Endothelial cell of umbilical vein (primary cell): ENCODE data around the gene FURIN. TPM values are rescaled to one million over a fixed set of nuclear protein-coding genes. Genes with fewer than 3 reads are reported as not detected.

ENCODE experiments used
- BruUV-seq: library from RNA; stranded (reverse); fragments of 400-500 nt; replicated peaks from 2 replicates; lab custom pipeline; 2021; lab: Mats Ljungman, UMichigan
- CTCF ChIA-PET: fragments of 300-600, 350-600 bp; sonication (Branson Sonifier 250); formaldehyde crosslinking; loops from one replicate; lab custom pipeline; 2021; ENCODE audit warnings: antibody characterized with exemption, inconsistent platforms; lab: Charles Lee
- POLR2A ChIA-PET: fragments of 300-600, 350-600 bp; sonication (Branson Sonifier 250); formaldehyde crosslinking; loops from one replicate; lab custom pipeline; 2021; ENCODE audit warnings: antibody characterized with exemption, inconsistent platforms; lab: Charles Lee
- DNase-seq: peaks from one replicate; pipeline ENCODE4 v3.0.0-alpha.2; 2011; ENCODE audit warnings: low read depth, low spot score
- FAIRE-seq: peaks from 2 replicates; lab custom pipeline; 2011; peaks lifted over from hg19 to GRCh38; lab: Jason Lieb, UNC
- H2AFZ ChIP-seq: 2 replicates; pipeline ENCODE4 v1.6.0; 2012; ENCODE audit warnings: low read depth, low read length, control low read depth, inconsistent platforms
- H3K27ac ChIP-seq: 2 replicates; pipeline ENCODE4 v1.5.1; 2011; ENCODE audit warnings: low read depth, mild to moderate bottlenecking, control low read depth, low read length, moderate library complexity; ENCODE audit not compliant: insufficient read depth
- H3K27me3 ChIP-seq, 2 experiments: 2 replicates each; pipeline versions ENCODE4 v1.6.0 to v1.6.1; 2011; ENCODE audit warnings: low read length in 2 of 2, mixed read lengths in 1 of 2; ENCODE audit not compliant: control insufficient read depth in 2 of 2, insufficient read depth in 2 of 2
- H3K36me3 ChIP-seq, 2 experiments: 2 replicates in 1 of 2; 3 replicates in 1 of 2; pipeline ENCODE4 v1.5.1; 2011; ENCODE audit warnings: low read length in 2 of 2, mild to moderate bottlenecking in 1 of 2, moderate library complexity in 1 of 2; ENCODE audit not compliant: control insufficient read depth in 2 of 2, insufficient read depth in 2 of 2; ENCODE audit errors: extremely low read depth in 1 of 2
- H3K4me1 ChIP-seq: 3 replicates; pipeline ENCODE4 v1.5.1; 2011; ENCODE audit warnings: mild to moderate bottlenecking, low read length; ENCODE audit not compliant: control insufficient read depth, insufficient read depth; ENCODE audit errors: extremely low read depth
- H3K4me2 ChIP-seq: 2 replicates; pipeline ENCODE4 v1.6.1; 2011; ENCODE audit warnings: low read length, control low read depth, mixed read lengths; ENCODE audit not compliant: insufficient read depth
- H3K4me3 ChIP-seq, 3 experiments: fragments of 200-600 bp in 1 of 3; sonication (generic), shearing (Covaris generic) in 1 of 3; replicated peaks in 1 of 3; 2 replicates each; pipeline ENCODE4 v1.5.1; 2011 to 2016; ENCODE audit warnings: control low read depth in 3 of 3, low read length in 3 of 3, mild to moderate bottlenecking in 2 of 3, inconsistent platforms in 1 of 3, low read depth in 1 of 3, moderate library complexity in 1 of 3; ENCODE audit not compliant: insufficient read depth in 1 of 3
- H3K79me2 ChIP-seq: 2 replicates; pipeline ENCODE4 v1.6.0; 2012; ENCODE audit warnings: low read length, inconsistent platforms; ENCODE audit not compliant: control insufficient read depth, insufficient read depth
- H3K9ac ChIP-seq: replicated peaks from 2 replicates; pipeline ENCODE3; 2011; ENCODE audit warnings: low read length, control low read depth; ENCODE audit not compliant: insufficient read depth; ENCODE audit errors: extremely low read depth
- H3K9me1 ChIP-seq: replicated peaks from 3 replicates; pipeline ENCODE4 v1.6.0; 2011; ENCODE audit warnings: mild to moderate bottlenecking, low read length; ENCODE audit not compliant: control insufficient read depth, insufficient read depth; ENCODE audit errors: extremely low read depth
- H3K9me3 ChIP-seq: replicated peaks from 2 replicates; pipeline ENCODE4 v1.5.1; 2012; ENCODE audit warnings: low read length, inconsistent platforms; ENCODE audit not compliant: control insufficient read depth, insufficient read depth
- H4K20me1 ChIP-seq: replicated peaks from 2 replicates; pipeline ENCODE3; 2011; ENCODE audit warnings: mild to moderate bottlenecking, low read length; ENCODE audit not compliant: control insufficient read depth, insufficient read depth; ENCODE audit errors: extremely low read depth
- CTCF ChIP-seq, 2 donors: IDR thresholded peaks; 1 replicate in 1 of 2; 2 replicates in 1 of 2; pipeline ENCODE4 v1.5.1; 2011; ENCODE audit warnings: low read length in 2 of 2, mild to moderate bottlenecking in 2 of 2, moderate library complexity in 2 of 2, control low read depth in 1 of 2, inconsistent platforms in 1 of 2, low read depth in 1 of 2; ENCODE audit not compliant: insufficient read depth in 1 of 2; ENCODE audit errors: extremely low read depth in 1 of 2
- EZH2 ChIP-seq: IDR thresholded peaks from 2 replicates; pipeline ENCODE4 v1.6.1; 2012; ENCODE audit warnings: borderline replicate concordance, low read depth, mild to moderate bottlenecking, moderate library complexity, low read length, inconsistent platforms; ENCODE audit not compliant: severe bottlenecking
- FOS ChIP-seq: IDR thresholded peaks from 2 replicates; pipeline ENCODE4 v1.6.1; 2011; ENCODE audit warnings: mild to moderate bottlenecking, low read length, moderate library complexity, borderline replicate concordance; ENCODE audit not compliant: insufficient read depth
- GATA2 ChIP-seq: IDR thresholded peaks from 2 replicates; pipeline ENCODE4 v1.7.0; 2011; ENCODE audit warnings: low read depth, mild to moderate bottlenecking, moderate library complexity, mixed read lengths, low read length; ENCODE audit not compliant: insufficient read length, insufficient read depth
- JUN ChIP-seq: IDR thresholded peaks from 2 replicates; pipeline ENCODE4 v1.6.1; 2011; ENCODE audit warnings: borderline replicate concordance, low read depth; ENCODE audit not compliant: insufficient read length, insufficient read depth
- MAX ChIP-seq: IDR thresholded peaks from 2 replicates; pipeline ENCODE4 v1.6.1; 2011; ENCODE audit not compliant: insufficient read depth, insufficient read length
- MYC ChIP-seq: IDR thresholded peaks from one replicate; pipeline ENCODE4 v1.6.1; 2011; ENCODE audit warnings: mild to moderate bottlenecking, low read depth, low read length
- POLR2A ChIP-seq: IDR thresholded peaks from 2 replicates; pipeline ENCODE4 v1.6.1; 2012; ENCODE audit warnings: low read depth, mild to moderate bottlenecking, control low read depth, low read length
- POLR2AphosphoS5 ChIP-seq: IDR thresholded peaks from 2 replicates; pipeline ENCODE4 v1.6.1; 2012; ENCODE audit warnings: low read depth, mild to moderate bottlenecking, control low read depth, low read length, moderate library complexity; ENCODE audit not compliant: insufficient read depth
- dilution Hi-C: fragments of 300-500 bp; cut with MboI; formaldehyde crosslinking; loops from one replicate; pipeline ENCODE4 v1.15.0; 2019; ENCODE audit warnings: low sequenced_read_pairs; ENCODE audit not compliant: extremely low pct_ligation_motif_present
- intact Hi-C: fragments of 100-400 bp; cut with micrococcal nuclease; formaldehyde crosslinking; loops from one replicate; pipeline ENCODE4 v1.10.0; 2022
- polyA plus RNA-seq, 4 experiments: library from polyadenylated mRNA; depleted of rRNA in 3 of 4; stranded (reverse) in 3 of 4; unstranded in 1 of 4; fragments of >200 nt; gene quantifications; 2 replicates each; pipeline versions ENCODE4 v1.2.1 to v1.2.3, GENCODE V29; 2011 to 2012; ENCODE audit warnings: missing spikeins in 1 of 4
- total RNA-seq: library from RNA; stranded (reverse); gene quantifications from 2 replicates; pipeline ENCODE4 v1.2.3, GENCODE V29; 2021

The FURIN gene
- total and polyA plus RNA-seq, 2 donors (not counting 3 experiments of a cell fraction or from before 2014, with no cell fraction given), result 77.4 to 131 TPM

DNA sequence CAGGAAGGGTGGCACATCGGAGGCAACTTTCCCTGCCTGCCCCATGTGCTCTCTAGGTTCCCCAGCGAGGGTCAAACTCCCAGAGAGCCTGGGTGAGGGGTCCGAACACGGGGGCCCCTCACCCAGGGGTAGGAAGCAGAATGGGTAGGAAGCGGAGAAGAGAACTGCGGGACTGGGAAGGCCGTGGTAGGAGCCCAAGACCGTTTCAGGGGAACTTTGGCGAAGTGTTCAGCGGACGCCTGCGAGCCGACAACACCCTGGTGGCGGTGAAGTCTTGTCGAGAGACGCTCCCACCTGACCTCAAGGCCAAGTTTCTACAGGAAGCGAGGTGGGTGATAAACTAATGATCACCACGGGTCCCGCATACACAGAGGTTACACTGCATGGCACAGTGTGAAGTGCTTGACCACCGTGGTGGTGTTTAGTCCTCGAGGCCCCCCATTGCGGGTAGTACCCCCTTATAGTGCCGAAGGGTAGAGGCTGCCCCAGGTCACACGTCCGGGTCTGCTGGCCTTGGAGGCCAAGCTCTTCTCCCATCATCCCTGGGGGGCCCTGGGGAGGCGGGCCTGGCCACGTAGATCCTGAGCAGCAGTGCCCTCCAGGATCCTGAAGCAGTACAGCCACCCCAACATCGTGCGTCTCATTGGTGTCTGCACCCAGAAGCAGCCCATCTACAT lies 24.2 kb downstream of the FURIN start:
- no TSS peak for BruUV-seq

More for the DNA sequence above, 24.2 kb downstream of the FURIN start:
- no peak overlapping the region for H3K9ac ChIP-seq
- no peaks in the 10 kb centered on the region for H3K79me2 ChIP-seq
- ChIA-PET POLR2A (no interaction called here), CTCF (interaction anchor here (1.3 kb wide), 1 partner anchor 245 kb away, joined by 4 read pairs; no protein-coding TSS in a partner anchor)
- H4K20me1 ChIP-seq, result no peaks in the 10 kb centered on the region
- no peaks in the 10 kb centered on the region for H3K9me3 ChIP-seq
- no peak overlapping the region for H2AFZ ChIP-seq
- H3K4me1 ChIP-seq, result no peaks in the 10 kb centered on the region
- H3K36me3 ChIP-seq, result peaks cover 11 to 48% of the 10 kb centered on the region in 2 experiments
- no peak overlapping the region for H3K27ac ChIP-seq
- intact Hi-C loops, result no loop called here
- H3K27me3 ChIP-seq, result no peaks in the 10 kb centered on the region
- no peak for DNase-seq
- H3K4me2 ChIP-seq, result no peak overlapping the region
- no peak overlapping the region for H3K4me3 ChIP-seq
- TF ChIP-seq POLR2A, result no peak
- no peak for TF ChIP-seq MYC
- no peak for TF ChIP-seq EZH2
- no peak for TF ChIP-seq JUN
- TF ChIP-seq MAX, result no peak
- TF ChIP-seq CTCF (IDR thresholded peaks at IDR 0.05; ENCODE audit: extremely low read depth in 1 of 2, insufficient read depth in 1 of 2, low read depth in 1 of 2, low read length in 2 of 2), result no peak
- TF ChIP-seq GATA2, result no peak
- no peak for TF ChIP-seq POLR2AphosphoS5
- TF ChIP-seq FOS, result no peak
- no peak for FAIRE-seq
- dilution Hi-C loops, result no loop called here
- no peaks in the 10 kb centered on the region for H3K9me1 ChIP-seq
